NK-92 treated with Interleukin-12 subunit alpha and Interleukin-12 subunit beta, amount 100 ng/mL, for 24 hours (cell line): Measurements from ENCODE around the gene TCF21.
"Not testable (repeated sequence)": the region's sequence is repeated elsewhere in the genome, so short reads cannot be mapped to it uniquely, and the experiment has no call there.

Experiments used
- DNase-seq: peaks from one replicate; lab custom pipeline; 2025; lab: John Stamatoyannopoulos, UW

TCF21 gene

GRCh38 chr6:133888929-133889556, at the start of gene TCF21:
TCF21 (plus strand) TSS chr6:133889113; CDS start chr6:133889398, 285 bp downstream.
- DNase-seq, result no peak

- no peak for DNase-seq
Observed at GRCh38 chr6:133841176-133841575, 47.7 kb upstream of the TCF21 start.

GRCh38 chr6:133843098-133843497, 45.8 kb upstream of the TCF21 start:
- DNase-seq, result no peak

GRCh38 chr6:133844709-133845108, 44.2 kb upstream of the TCF21 start:
- DNase-seq, result no peak

GRCh38 chr6:133854041-133854363, 34.9 kb upstream of the TCF21 start:
- DNase-seq, result no peak

- DNase-seq, result no peak
Observed at GRCh38 chr6:133854364-133855275, 34.3 kb upstream of the TCF21 start.

- DNase-seq, result no peak
Observed at GRCh38 chr6:133855276-133855990, 33.5 kb upstream of the TCF21 start.

GRCh38 chr6:133855991-133856370, 32.9 kb upstream of the TCF21 start:
- no peak for DNase-seq

- no peak for DNase-seq
Observed at GRCh38 chr6:133856911-133857310, 32.0 kb upstream of the TCF21 start.

GRCh38 chr6:133857696-133858095, 31.2 kb upstream of the TCF21 start:
- no peak for DNase-seq

- DNase-seq, result not testable (repeated sequence)
Observed at GRCh38 chr6:133861337-133861736, 27.6 kb upstream of the TCF21 start.

GRCh38 chr6:133863228-133863627, 25.7 kb upstream of the TCF21 start:
- no peak for DNase-seq

- DNase-seq, result no peak
Observed at GRCh38 chr6:133865680-133866079, 23.2 kb upstream of the TCF21 start.

- DNase-seq, result no peak
Observed at GRCh38 chr6:133871131-133871530, 17.8 kb upstream of the TCF21 start.

- DNase-seq, result no peak
Observed at GRCh38 chr6:133873538-133873937, 15.4 kb upstream of the TCF21 start.

GRCh38 chr6:133877116-133877515, 11.8 kb upstream of the TCF21 start:
- no peak for DNase-seq

GRCh38 chr6:133880006-133880405, 8.9 kb upstream of the TCF21 start:
- DNase-seq, result no peak

- DNase-seq, result no peak
Observed at GRCh38 chr6:133880896-133881295, 8.0 kb upstream of the TCF21 start.

- DNase-seq, result no peak
Observed at GRCh38 chr6:133886104-133886775, 2.7 kb upstream of the TCF21 start.

GRCh38 chr6:133887156-133887879, 1.6 kb upstream of the TCF21 start:
- no peak for DNase-seq

- no peak for DNase-seq
Observed at GRCh38 chr6:133887880-133888230, 1.1 kb upstream of the TCF21 start.
